ENCODE measurements around the gene BEND4.

DNA sequence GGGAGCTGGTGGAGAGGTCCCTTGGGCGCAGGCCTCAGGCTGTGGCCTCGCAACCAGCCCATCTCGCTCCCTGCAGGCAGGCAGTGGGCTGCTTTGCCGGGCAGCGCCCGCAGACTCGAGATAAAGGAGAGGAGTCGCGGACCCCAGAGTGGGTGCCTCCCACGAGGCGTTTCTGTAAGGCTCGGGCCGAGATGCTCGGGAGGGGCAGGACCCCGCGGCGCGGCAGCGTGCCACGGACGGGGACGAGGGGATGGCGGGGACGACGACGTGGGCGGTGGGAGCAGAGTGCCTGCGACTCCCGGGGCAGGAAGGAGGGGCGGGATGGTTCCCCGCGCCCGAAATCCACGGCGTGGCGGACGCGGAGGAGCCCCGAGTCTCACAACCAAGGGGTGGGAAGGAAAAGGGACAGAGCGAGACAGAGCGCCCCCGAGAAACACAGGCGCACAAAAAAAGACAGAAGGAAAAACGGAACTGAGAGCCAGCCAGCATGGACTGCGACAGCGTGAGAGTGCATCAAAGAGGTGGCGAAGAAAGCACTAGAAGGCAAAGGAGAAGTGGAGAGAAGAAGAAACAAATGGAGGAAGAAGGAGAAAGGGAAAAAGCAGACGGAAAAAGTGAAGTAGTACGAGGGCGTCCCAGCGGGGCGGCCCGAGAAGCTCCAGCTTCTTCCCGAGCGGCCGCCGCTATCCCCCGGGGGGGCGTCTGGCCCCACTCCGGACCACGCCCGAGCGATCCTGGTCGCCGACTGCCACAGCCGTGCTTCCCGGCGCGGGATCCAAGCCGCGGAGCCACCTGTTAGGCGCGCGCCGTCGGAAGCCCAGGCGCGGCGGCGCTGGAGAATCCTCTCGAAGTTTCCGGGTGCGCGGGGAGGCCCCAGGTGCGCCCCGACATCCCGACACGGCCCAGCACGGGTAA, 1.5 kb downstream of the BEND4 start:
- TF ChIP-seq, protein P1, sequence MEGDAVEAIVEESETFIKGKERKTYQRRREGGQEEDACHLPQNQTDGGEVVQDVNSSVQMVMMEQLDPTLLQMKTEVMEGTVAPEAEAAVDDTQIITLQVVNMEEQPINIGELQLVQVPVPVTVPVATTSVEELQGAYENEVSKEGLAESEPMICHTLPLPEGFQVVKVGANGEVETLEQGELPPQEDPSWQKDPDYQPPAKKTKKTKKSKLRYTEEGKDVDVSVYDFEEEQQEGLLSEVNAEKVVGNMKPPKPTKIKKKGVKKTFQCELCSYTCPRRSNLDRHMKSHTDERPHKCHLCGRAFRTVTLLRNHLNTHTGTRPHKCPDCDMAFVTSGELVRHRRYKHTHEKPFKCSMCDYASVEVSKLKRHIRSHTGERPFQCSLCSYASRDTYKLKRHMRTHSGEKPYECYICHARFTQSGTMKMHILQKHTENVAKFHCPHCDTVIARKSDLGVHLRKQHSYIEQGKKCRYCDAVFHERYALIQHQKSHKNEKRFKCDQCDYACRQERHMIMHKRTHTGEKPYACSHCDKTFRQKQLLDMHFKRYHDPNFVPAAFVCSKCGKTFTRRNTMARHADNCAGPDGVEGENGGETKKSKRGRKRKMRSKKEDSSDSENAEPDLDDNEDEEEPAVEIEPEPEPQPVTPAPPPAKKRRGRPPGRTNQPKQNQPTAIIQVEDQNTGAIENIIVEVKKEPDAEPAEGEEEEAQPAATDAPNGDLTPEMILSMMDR (IDR thresholded peaks at IDR 0.05), result no peak
- TF ChIP-seq POLR2AphosphoS5 (IDR thresholded peaks at IDR 0.05) (no peak), EP300 (IDR thresholded peaks at IDR 0.05) (no peak), POLR2A (IDR thresholded peaks at IDR 0.05) (no peak)
